Measurements from ENCODE around the gene ARID1B. TPM values are rescaled to one million over a fixed set of nuclear protein-coding genes. Genes with fewer than 3 reads are reported as not detected.

The ARID1B gene
- total RNA-seq, 1 experiment from 2014 or later = 35.6 TPM

DNA sequence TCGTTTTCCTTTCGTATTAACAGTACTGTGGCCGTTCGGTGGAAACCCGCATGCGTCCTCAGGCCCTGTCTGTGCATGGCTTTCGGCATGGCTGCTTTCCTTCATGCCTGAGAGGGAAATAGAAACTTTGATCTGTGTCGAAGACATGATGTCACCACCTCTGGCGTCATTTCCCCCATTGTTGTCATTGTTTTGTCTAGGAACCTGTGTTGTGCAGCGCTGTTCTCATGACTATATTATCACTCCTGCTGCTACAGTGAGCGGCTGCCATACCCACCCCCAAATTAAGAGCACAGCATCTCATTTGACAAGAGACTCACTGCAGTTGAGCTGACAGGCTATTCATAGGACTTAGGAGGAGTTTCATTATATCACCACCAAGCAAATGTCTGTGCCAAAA, 373.9 kb downstream of the ARID1B start:
- Histone ChIP-seq H3K79me2 (ENCODE audit: insufficient read depth, low read length) (no peaks in the 10 kb centered on the region), H3K4me2 (ENCODE audit: low read length) (no peak overlapping the region), H3K9me3 (ENCODE audit: control insufficient read depth in 1 of 2, insufficient read depth in 1 of 2, low read depth in 1 of 2, low read length in 2 of 2) (no peaks in the 10 kb centered on the region), H2AFZ (ENCODE audit: low read depth, low read length, poor library complexity, severe bottlenecking) (no peak overlapping the region), H3K27ac (ENCODE audit: low read depth, low read length) (no peak overlapping the region), H3K9me2 (ENCODE audit: insufficient read depth) (no peaks in the 10 kb centered on the region), H4K20me1 (ENCODE audit: insufficient read depth) (no peaks in the 10 kb centered on the region), H3K4me1 (ENCODE audit: control insufficient read depth in 1 of 2, insufficient read depth in 2 of 2, low read length in 2 of 2) (peaks cover 19 to 20% of the 10 kb centered on the region in 2 experiments), H3K4me3 (replicated peaks in 1 of 2; ENCODE audit: low read depth in 1 of 2, low read length in 2 of 2) (no peak overlapping the region), H3K36me3 (ENCODE audit: control insufficient read depth in 1 of 2, insufficient read depth in 2 of 2, low read length in 2 of 2) (no peaks in the 10 kb centered on the region), H3K9ac (ENCODE audit: low read length) (no peak overlapping the region), H3K27me3 (ENCODE audit: insufficient read depth, low read length) (no peaks in the 10 kb centered on the region)
- RAD21 ChIA-PET (ENCODE audit: low non-redundant PET in 1 of 2, low total read pairs in 2 of 2, uncharacterized antibody in 2 of 2, unreplicated experiment in 2 of 2) = no interaction called here
- POLR2A ChIA-PET = no interaction called here
- TF ChIP-seq, protein P1, sequence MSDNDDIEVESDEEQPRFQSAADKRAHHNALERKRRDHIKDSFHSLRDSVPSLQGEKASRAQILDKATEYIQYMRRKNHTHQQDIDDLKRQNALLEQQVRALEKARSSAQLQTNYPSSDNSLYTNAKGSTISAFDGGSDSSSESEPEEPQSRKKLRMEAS (IDR thresholded peaks at IDR 0.05) = no peak
- TF ChIP-seq ZFX (IDR thresholded peaks at IDR 0.05) = no peak
- TF ChIP-seq ELF1 (IDR thresholded peaks at IDR 0.05; ENCODE audit: borderline replicate concordance, low read depth) = no peak
- no peak for TF ChIP-seq YY1 (IDR thresholded peaks at IDR 0.05; ENCODE audit: extremely low read depth, insufficient replicate concordance, low read depth, low read length)
- TF ChIP-seq, protein P2, sequence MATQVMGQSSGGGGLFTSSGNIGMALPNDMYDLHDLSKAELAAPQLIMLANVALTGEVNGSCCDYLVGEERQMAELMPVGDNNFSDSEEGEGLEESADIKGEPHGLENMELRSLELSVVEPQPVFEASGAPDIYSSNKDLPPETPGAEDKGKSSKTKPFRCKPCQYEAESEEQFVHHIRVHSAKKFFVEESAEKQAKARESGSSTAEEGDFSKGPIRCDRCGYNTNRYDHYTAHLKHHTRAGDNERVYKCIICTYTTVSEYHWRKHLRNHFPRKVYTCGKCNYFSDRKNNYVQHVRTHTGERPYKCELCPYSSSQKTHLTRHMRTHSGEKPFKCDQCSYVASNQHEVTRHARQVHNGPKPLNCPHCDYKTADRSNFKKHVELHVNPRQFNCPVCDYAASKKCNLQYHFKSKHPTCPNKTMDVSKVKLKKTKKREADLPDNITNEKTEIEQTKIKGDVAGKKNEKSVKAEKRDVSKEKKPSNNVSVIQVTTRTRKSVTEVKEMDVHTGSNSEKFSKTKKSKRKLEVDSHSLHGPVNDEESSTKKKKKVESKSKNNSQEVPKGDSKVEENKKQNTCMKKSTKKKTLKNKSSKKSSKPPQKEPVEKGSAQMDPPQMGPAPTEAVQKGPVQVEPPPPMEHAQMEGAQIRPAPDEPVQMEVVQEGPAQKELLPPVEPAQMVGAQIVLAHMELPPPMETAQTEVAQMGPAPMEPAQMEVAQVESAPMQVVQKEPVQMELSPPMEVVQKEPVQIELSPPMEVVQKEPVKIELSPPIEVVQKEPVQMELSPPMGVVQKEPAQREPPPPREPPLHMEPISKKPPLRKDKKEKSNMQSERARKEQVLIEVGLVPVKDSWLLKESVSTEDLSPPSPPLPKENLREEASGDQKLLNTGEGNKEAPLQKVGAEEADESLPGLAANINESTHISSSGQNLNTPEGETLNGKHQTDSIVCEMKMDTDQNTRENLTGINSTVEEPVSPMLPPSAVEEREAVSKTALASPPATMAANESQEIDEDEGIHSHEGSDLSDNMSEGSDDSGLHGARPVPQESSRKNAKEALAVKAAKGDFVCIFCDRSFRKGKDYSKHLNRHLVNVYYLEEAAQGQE (IDR thresholded peaks at IDR 0.05; ENCODE audit: low read depth) = no peak
- TF ChIP-seq, protein P3, sequence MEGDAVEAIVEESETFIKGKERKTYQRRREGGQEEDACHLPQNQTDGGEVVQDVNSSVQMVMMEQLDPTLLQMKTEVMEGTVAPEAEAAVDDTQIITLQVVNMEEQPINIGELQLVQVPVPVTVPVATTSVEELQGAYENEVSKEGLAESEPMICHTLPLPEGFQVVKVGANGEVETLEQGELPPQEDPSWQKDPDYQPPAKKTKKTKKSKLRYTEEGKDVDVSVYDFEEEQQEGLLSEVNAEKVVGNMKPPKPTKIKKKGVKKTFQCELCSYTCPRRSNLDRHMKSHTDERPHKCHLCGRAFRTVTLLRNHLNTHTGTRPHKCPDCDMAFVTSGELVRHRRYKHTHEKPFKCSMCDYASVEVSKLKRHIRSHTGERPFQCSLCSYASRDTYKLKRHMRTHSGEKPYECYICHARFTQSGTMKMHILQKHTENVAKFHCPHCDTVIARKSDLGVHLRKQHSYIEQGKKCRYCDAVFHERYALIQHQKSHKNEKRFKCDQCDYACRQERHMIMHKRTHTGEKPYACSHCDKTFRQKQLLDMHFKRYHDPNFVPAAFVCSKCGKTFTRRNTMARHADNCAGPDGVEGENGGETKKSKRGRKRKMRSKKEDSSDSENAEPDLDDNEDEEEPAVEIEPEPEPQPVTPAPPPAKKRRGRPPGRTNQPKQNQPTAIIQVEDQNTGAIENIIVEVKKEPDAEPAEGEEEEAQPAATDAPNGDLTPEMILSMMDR (IDR thresholded peaks at IDR 0.05 in 2 of 3, conservative IDR thresholded peaks at IDR 0.05 in 1 of 3; ENCODE audit: borderline replicate concordance in 1 of 3, insufficient read depth in 1 of 3, low read depth in 2 of 3, low read length in 2 of 3) = no peak
- no peak for TF ChIP-seq POLR2A (IDR thresholded peaks at IDR 0.05; ENCODE audit: borderline replicate concordance, extremely low read depth, insufficient read depth, insufficient read length)
- TF ChIP-seq CEBPB (IDR thresholded peaks at IDR 0.05; ENCODE audit: low read depth) = no peak
- TF ChIP-seq EZH2phosphoT487 (IDR thresholded peaks at IDR 0.05; ENCODE audit: borderline replicate concordance) = no peak
- no peak for TF ChIP-seq FOSL1 (IDR thresholded peaks at IDR 0.05; ENCODE audit: low read depth)
- BruUV-seq (replicated peaks) = no TSS peak
- intact Hi-C loops (cut with micrococcal nuclease) = no loop called here
- CTCF ChIA-PET = no interaction called here
- DNase-seq (ENCODE audit: low read depth, low spot score) = no peak
- no peak for ATAC-seq
